ENCODE data around the gene DNAAF3.

The DNAAF3 gene

DNA sequence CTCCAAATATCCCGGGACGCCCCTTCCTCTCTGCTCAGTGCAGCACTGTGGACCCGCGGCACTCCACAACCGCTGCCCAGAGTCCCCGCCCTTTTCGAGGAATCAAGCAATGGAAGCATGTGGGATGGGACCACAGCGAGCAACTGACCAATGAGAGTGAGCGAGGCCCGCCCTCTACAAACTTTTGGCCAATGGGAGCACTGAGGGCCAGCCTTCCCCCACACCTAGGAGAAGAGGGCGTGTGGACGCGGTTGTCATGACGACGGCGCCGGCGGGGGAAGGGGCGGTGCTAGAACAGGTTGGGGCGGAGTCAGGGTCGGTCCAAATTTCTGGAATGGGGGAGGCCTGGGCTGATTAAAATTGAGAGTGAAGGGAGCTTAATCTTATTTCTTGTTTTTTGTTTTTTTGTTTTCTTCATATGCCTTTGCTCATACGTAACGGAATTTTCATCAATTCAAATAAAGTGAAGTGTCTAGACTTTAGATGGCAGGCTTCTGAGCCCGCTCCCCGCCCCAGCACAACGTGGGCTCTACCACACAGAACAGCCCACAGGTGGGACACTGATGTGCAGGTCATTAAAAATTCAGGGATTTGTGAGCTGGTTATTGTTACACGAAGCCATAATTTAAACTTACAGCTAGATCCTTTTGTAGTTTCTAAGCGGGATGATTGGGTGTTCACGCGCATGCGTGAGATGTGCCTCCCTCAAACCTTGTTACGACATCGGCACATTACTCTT is at the start of gene DNAAF3:
Gene DNAAF3, minus strand, starts transcription at position 84 of the 739 bp plus-strand sequence. CDS start 200 bp downstream, outside the sequence.
- TF ChIP-seq, protein P1, sequence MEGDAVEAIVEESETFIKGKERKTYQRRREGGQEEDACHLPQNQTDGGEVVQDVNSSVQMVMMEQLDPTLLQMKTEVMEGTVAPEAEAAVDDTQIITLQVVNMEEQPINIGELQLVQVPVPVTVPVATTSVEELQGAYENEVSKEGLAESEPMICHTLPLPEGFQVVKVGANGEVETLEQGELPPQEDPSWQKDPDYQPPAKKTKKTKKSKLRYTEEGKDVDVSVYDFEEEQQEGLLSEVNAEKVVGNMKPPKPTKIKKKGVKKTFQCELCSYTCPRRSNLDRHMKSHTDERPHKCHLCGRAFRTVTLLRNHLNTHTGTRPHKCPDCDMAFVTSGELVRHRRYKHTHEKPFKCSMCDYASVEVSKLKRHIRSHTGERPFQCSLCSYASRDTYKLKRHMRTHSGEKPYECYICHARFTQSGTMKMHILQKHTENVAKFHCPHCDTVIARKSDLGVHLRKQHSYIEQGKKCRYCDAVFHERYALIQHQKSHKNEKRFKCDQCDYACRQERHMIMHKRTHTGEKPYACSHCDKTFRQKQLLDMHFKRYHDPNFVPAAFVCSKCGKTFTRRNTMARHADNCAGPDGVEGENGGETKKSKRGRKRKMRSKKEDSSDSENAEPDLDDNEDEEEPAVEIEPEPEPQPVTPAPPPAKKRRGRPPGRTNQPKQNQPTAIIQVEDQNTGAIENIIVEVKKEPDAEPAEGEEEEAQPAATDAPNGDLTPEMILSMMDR (conservative IDR thresholded peaks at IDR 0.05; ENCODE audit: low read depth, low read length) = no peak
- peak within 1 kb of the TSS; percentile 63 for H3K4me3 ChIP-seq (ENCODE audit: low read depth, low read length)
- peak; percentile 99 for DNase-seq (ENCODE audit: low read depth)

DNA sequence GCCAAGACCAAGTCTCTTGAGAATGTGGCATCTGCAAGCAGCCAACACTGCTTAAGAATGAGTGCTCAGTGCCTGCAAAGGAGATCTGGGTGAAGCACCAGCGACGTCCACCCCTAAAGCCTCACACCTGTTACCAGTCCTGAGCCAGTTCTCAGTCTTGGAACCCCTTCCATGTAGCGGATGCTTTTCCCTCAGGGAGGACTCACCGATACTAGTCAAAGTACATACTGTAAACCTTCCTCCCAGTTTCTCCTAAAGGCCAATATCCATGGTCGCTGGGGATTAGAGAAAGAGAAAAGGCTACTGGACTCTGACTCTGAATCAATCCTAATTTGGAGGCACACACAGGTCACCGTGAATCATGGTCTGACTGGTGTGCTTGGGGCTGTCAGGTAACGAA is 47.1 kb upstream of the DNAAF3 start:
- H3K4me3 ChIP-seq (ENCODE audit: low read depth, low read length) = no peak overlapping the region
- no peak for DNase-seq (ENCODE audit: low read depth)
- TF ChIP-seq, protein P1 (conservative IDR thresholded peaks at IDR 0.05; ENCODE audit: low read depth, low read length) = no peak

DNA sequence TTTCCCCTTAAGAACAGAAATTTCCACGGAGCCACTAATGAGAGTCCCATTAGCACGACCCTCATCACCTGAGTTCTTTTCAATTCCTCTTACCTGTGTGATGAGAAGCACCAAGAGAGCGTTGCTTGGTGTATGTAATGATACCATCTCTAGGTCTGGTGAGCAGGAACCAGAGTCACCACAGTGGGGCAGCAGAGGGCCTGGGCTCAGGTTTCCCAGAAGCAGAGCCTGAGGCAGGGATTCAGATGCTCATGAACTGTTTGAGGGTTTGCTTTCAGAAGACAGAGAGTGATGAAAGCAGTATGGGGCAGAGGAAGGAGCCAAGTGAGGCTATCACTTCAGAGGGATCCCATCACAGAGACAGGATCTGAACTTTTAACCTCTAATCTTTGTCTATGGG is 46.0 kb upstream of the DNAAF3 start:
- H3K4me3 ChIP-seq (ENCODE audit: low read depth, low read length) = no peak overlapping the region
- TF ChIP-seq, protein P1 (conservative IDR thresholded peaks at IDR 0.05; ENCODE audit: low read depth, low read length) = peak; percentile 30
- DNase-seq (ENCODE audit: low read depth) = no peak

DNA sequence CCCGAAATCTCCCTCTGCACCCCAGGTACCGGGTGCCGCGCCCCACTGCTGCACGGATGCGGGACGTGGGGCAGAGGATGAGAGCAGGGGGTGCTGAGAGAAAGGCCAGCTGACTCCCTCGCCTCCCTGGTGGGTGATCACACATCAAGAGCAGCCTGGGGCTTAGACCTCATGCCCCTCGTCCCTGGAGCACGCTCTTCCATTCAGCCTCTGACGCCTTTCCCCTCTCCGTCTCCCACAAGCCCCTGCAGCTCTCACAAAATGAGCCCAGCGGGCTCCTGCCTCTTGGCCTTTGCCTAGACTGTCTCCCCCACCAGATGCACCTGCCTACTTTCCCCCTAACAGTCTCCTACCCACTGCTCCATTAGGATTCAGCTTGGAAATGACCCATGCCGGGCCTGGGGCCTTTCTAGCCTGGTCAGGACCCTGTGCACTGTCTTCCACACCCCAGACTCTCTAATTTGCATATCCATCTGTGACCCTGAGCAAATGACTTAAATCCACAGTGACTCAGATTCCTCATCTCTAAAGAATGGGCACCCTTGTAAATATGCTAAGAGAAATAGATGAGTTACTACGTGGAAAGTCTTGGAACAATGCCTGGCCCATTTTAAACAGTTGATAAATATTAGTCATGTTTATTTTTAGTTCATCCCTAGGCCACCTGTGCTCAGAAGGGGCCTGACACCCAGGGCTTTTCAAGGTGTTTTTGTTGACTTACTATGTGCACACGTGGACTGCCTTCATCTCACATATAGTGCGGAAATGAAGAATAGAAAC is 43.5 kb upstream of the DNAAF3 start:
- TF ChIP-seq, protein P1 (conservative IDR thresholded peaks at IDR 0.05; ENCODE audit: low read depth, low read length) = no peak
- no peak overlapping the region for H3K4me3 ChIP-seq (ENCODE audit: low read depth, low read length)
- peak; percentile 92 for DNase-seq (ENCODE audit: low read depth)

DNA sequence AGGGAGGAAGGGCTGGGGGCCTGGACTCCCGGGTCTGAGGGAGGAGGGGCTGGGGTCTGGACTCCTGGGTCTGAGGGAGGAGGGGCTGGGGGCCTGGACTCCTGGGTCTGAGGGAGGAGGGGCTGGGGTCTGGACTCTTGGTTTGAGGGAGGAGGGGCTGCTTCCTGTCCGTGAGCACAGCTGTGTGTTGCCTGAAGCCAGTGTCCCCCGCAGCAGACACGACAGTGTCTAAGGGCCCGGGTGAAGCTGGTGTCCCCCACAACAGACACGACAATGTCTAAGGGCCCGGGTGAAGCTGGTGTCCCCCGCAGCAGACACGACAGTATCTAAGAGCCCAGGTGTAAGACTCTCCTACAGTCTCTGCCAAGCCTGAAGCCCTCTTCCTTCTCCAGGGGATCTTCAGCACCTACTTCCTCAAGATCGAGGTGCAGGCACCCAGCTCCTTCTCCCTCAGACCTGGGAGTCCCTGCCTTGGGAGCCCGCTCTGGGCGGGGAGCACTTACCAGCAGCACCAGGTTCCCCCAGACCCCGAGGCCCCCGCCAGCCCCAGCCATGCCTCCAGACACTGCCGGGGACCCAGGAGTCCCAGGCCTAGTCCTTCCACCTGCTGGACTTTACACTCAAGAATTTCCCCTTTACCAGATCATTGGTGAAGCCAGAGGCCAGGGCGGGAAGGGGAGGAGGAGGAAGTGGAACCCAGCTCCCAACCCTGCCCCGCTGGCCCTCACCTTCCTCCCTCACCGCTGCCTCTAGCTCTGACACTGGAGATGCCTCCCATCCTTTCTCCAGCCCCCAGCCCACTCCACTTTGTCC is 42.7 kb upstream of the DNAAF3 start, which contains the start of gene PTPRH:
Gene PTPRH, minus strand, starts transcription at position 622 of the 813 bp plus-strand sequence. Its CDS starts 68 bp downstream, at position 554.
- no peak within 1 kb of the TSS for H3K4me3 ChIP-seq (ENCODE audit: low read depth, low read length)
- TF ChIP-seq, protein P1 (conservative IDR thresholded peaks at IDR 0.05; ENCODE audit: low read depth, low read length) = no peak
- DNase-seq (ENCODE audit: low read depth) = no peak

DNA sequence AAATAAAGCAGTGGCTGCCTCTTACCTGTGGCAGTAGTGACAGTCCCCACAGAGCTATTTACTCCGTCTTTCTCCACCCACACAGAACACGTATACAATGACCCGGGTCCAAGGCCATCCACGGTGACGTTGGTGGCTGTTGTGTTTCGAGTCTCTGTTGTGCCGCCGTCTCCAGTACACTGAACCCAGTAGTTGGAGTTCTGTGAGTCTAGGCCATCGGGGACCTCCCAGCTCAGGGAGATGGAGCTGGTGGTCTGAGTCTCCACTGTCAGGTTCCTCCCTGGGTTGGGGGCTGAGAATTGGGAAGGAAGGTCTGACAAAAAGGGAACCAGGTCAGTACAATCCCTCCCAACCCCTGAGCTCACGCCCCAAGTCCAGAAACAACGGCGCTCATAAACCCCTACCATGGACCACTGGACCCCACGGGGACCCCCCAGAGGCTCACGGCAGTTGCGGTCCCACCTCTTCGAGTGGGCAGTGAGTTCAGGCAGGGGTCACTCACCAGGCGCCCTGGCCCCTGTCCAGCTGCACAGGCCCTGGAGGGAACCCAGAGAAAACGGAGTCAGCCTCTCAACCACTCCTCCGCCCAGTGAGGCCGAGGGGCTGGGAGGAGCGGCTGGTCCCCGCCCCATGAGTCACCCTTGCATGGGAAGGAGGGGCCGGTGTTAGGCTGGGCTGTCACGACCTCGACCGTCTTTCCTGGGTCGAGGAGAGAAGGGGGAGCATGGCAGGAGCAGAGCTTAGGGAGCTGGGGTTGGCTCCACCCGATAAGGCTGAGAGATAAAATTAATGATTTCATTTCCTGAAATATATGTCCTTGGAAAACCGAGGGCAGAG is 40.5 kb upstream of the DNAAF3 start:
- TF ChIP-seq, protein P1 (conservative IDR thresholded peaks at IDR 0.05; ENCODE audit: low read depth, low read length) = no peak
- peak overlapping the region; percentile 53 for H3K4me3 ChIP-seq (ENCODE audit: low read depth, low read length)
- peak; percentile 93 for DNase-seq (ENCODE audit: low read depth)

Data from choroid plexus epithelial cell (primary cell).